Esophagus muscularis mucosa (tissue), 4 donors: ENCODE results near the gene CLCN7. TPM values are rescaled to one million over a fixed set of nuclear protein-coding genes. Genes with fewer than 3 reads are reported as not detected.

Experiments
- DNase-seq: peaks from one replicate; pipeline ENCODE4 v3.0.0-alpha.2; 2017; ENCODE audit errors: extremely low spot score
- H3K27ac ChIP-seq, 4 donors: fragments of 200-600 bp; sonication (generic); replicated peaks in 1 of 4; 1 replicate in 3 of 4; 2 replicates in 1 of 4; pipeline ENCODE4 v1.5.1; 2016 to 2019; ENCODE audit warnings: mild to moderate bottlenecking in 1 of 4
- H3K27me3 ChIP-seq, 4 donors: fragments of 200-600 bp; sonication (generic); one replicate each; pipeline versions ENCODE4 v1.5.1 to v1.6.0; 2016 to 2019
- H3K36me3 ChIP-seq, 4 donors: fragments of 200-600 bp; sonication (generic); one replicate each; pipeline ENCODE4 v1.5.1; 2016 to 2019
- H3K4me1 ChIP-seq, 4 donors: fragments of 200-600 bp; sonication (generic); one replicate each; pipeline ENCODE4 v1.5.1; 2016 to 2019
- H3K4me3 ChIP-seq, 4 donors: fragments of 200-600 bp; sonication (generic); 1 replicate in 2 of 4; 2 replicates in 2 of 4; pipeline ENCODE4 v1.5.1; 2016 to 2019; ENCODE audit warnings: mild to moderate bottlenecking in 4 of 4, moderate library complexity in 1 of 4
- H3K9me3 ChIP-seq, 4 donors: fragments of 200-600 bp; sonication (generic); 1 replicate in 3 of 4; 2 replicates in 1 of 4; pipeline ENCODE4 v1.5.1; 2016 to 2019
- CTCF ChIP-seq, 3 experiments: fragments of 200-600 bp in 2 of 3; fragments of 450-650 bp in 1 of 3; sonication (generic) in 2 of 3; IDR thresholded peaks; one replicate each; pipeline ENCODE4 v1.5.1; 2017 to 2019; ENCODE audit warnings: antibody characterized with exemption in 3 of 3, mild to moderate bottlenecking in 2 of 3, moderate library complexity in 1 of 3
- EP300 ChIP-seq: sonication (generic); formaldehyde crosslinking; IDR thresholded peaks from one replicate; pipeline ENCODE4 v1.6.1; 2017; ENCODE audit warnings: antibody characterized with exemption
- POLR2A ChIP-seq: fragments of 450-650 bp; IDR thresholded peaks from one replicate; pipeline ENCODE4 v1.6.1; 2017; ENCODE audit warnings: antibody characterized with exemption, moderate library complexity, mild to moderate bottlenecking, low read depth
- POLR2AphosphoS5 ChIP-seq, 2 donors: sonication (generic); formaldehyde crosslinking; IDR thresholded peaks; one replicate each; pipeline ENCODE4 v1.6.1; 2017; ENCODE audit warnings: antibody characterized with exemption in 2 of 2
- WGBS: methylation state at CpG from one replicate; pipeline ENCODE4 v1.1.5; 2018; 5-methylcytosine and 5-hydroxymethylcytosine counted together
- intact Hi-C: fragments of 100-400 bp; cut with DNase I; formaldehyde crosslinking; loops from one replicate; pipeline ENCODE4 v1.15.1; 2023
- total RNA-seq, 4 donors: library from RNA; depleted of rRNA; stranded (reverse); fragments of >200 nt; gene quantifications; one replicate each; pipeline versions ENCODE4 v1.1.0 to v1.2.1, GENCODE V29; 2016

The CLCN7 gene
- total RNA-seq, 4 donors from 2014 or later, result 41.5 to 130 (median 71.9) TPM

GRCh38 chr16:1428511-1428910 lies 46.3 kb downstream of the CLCN7 start:
- WGBS, result 21% methylated on average over 12 of the region's 21 CpGs
- Histone ChIP-seq H3K4me1 (peaks cover 0 to 9% (median 7%) of the 10 kb centered on the region in 4 donors), H3K27me3 (peaks cover 0 to 41% (median 0%) of the 10 kb centered on the region in 4 donors), H3K27ac (no peak overlapping the region), H3K36me3 (no peaks in the 10 kb centered on the region), H3K4me3 (no peak overlapping the region), H3K9me3 (no peaks in the 10 kb centered on the region)
- TF ChIP-seq POLR2A, result no peak
- TF ChIP-seq CTCF (IDR thresholded peaks at IDR 0.05), result peak in 2 of 3 experiments; percentile 20 to 29
- no peak for TF ChIP-seq EP300
- intact Hi-C loops, result no loop called here
- DNase-seq, result no peak

- H3K36me3 ChIP-seq, result no peaks in the 10 kb centered on the region
- intact Hi-C loops, result no loop called here
- H3K4me3 ChIP-seq, result no peak overlapping the region
- no peak for TF ChIP-seq EP300
- no peak for TF ChIP-seq CTCF (IDR thresholded peaks at IDR 0.05)
- no peak for TF ChIP-seq POLR2AphosphoS5 (IDR thresholded peaks at IDR 0.05)
- no peak for TF ChIP-seq POLR2A
- DNase-seq, result no peak
- H3K4me1 ChIP-seq, result peaks cover 0 to 9% (median 7%) of the 10 kb centered on the region in 4 donors
- 82% methylated on average over 24 of the region's 53 CpGs for WGBS
- H3K27me3 ChIP-seq, result peaks cover 0 to 34% (median 0%) of the 10 kb centered on the region in 4 donors
- H3K27ac ChIP-seq, result no peak overlapping the region
- H3K9me3 ChIP-seq, result no peaks in the 10 kb centered on the region
Observed at GRCh38 chr16:1427473-1428461, 47.1 kb downstream of the CLCN7 start.

- intact Hi-C loops, result no loop called here
- no peak for DNase-seq
- H3K9me3 ChIP-seq, result no peaks in the 10 kb centered on the region
- H3K4me3 ChIP-seq, result no peak overlapping the region
- no peaks in the 10 kb centered on the region for H3K36me3 ChIP-seq
- H3K4me1 ChIP-seq, result peaks cover 0 to 11% (median 9%) of the 10 kb centered on the region in 4 donors
- H3K27me3 ChIP-seq, result peaks cover 0 to 25% (median 0%) of the 10 kb centered on the region in 4 donors
- no peak overlapping the region for H3K27ac ChIP-seq
- TF ChIP-seq CTCF (IDR thresholded peaks at IDR 0.05) (no peak), EP300 (no peak), POLR2A (no peak), POLR2AphosphoS5 (IDR thresholded peaks at IDR 0.05) (no peak)
- 89% methylated on average over 19 of the region's 42 CpGs for WGBS
Observed at GRCh38 chr16:1426734-1427471, 47.9 kb downstream of the CLCN7 start.

GRCh38 chr16:1425616-1426370 lies 49.0 kb downstream of the CLCN7 start:
- no peak for DNase-seq
- Histone ChIP-seq H3K4me1 (peaks cover 4 to 19% (median 17%) of the 10 kb centered on the region in 4 donors), H3K36me3 (no peaks in the 10 kb centered on the region), H3K27ac (no peak overlapping the region), H3K9me3 (no peaks in the 10 kb centered on the region), H3K27me3 (peaks cover 0 to 21% (median 0%) of the 10 kb centered on the region in 4 donors), H3K4me3 (no peak overlapping the region)
- 78% methylated on average over 7 of the region's 16 CpGs for WGBS
- TF ChIP-seq POLR2A (no peak), CTCF (IDR thresholded peaks at IDR 0.05) (no peak), POLR2AphosphoS5 (IDR thresholded peaks at IDR 0.05) (no peak), EP300 (no peak)
- intact Hi-C loops, result no loop called here
